Endometrial microvascular endothelial cells (primary cell): ENCODE measurements around the gene FGF14. TPM values are rescaled to one million over a fixed set of nuclear protein-coding genes. Genes with fewer than 3 reads are reported as not detected.

Experiments
- in situ Hi-C: cut with HindIII; loops from 2 replicates; pipeline ENCODE4 v1.10.0; 2017; ENCODE audit warnings: low sequenced_read_pairs, low pct_unique_long_range_greater_than_20kb; ENCODE audit errors: inconsistent ontology term
- total RNA-seq: library from RNA; depleted of rRNA; stranded (reverse); fragments of >200 nt; gene quantifications from one replicate; pipeline ENCODE4 v1.2.3, GENCODE V29; 2015; ENCODE audit errors: inconsistent ontology term

FGF14 gene
- total RNA-seq, 1 donor from 2014 or later: under 0.01 TPM

- in situ Hi-C loops: no loop called here
These were observed 83.6 kb downstream of the FGF14 start for GRCh38 chr13:102318233-102318632.

GRCh38 chr13:102317593-102317992 is 84.3 kb downstream of the FGF14 start:
- in situ Hi-C loops: no loop called here

GRCh38 chr13:102316732-102317131 is 85.1 kb downstream of the FGF14 start:
- in situ Hi-C loops: no loop called here

GRCh38 chr13:102312841-102313240 is 89.0 kb downstream of the FGF14 start:
- in situ Hi-C loops: no loop called here

GRCh38 chr13:102311901-102312300 is 89.9 kb downstream of the FGF14 start:
- in situ Hi-C loops: no loop called here

- in situ Hi-C loops: no loop called here
These were observed 90.4 kb downstream of the FGF14 start for GRCh38 chr13:102311419-102311796.

- in situ Hi-C loops: no loop called here
These were observed 91.0 kb downstream of the FGF14 start for GRCh38 chr13:102310691-102311418.

GRCh38 chr13:102309110-102309509 is 92.7 kb downstream of the FGF14 start:
- in situ Hi-C loops: no loop called here

GRCh38 chr13:102302534-102302933 is 99.3 kb downstream of the FGF14 start:
- in situ Hi-C loops: no loop called here

- in situ Hi-C loops: no loop called here
These were observed 101.5 kb downstream of the FGF14 start for GRCh38 chr13:102300379-102300778.

- in situ Hi-C loops: no loop called here
These were observed 102.5 kb downstream of the FGF14 start for GRCh38 chr13:102299366-102299765.

- in situ Hi-C loops: no loop called here
These were observed 103.8 kb downstream of the FGF14 start for GRCh38 chr13:102298051-102298450.

- in situ Hi-C loops: no loop called here
These were observed 106.4 kb downstream of the FGF14 start for GRCh38 chr13:102295316-102296048.

- in situ Hi-C loops: no loop called here
These were observed 107.3 kb downstream of the FGF14 start for GRCh38 chr13:102294407-102295018.

- in situ Hi-C loops: no loop called here
These were observed 108.1 kb downstream of the FGF14 start for GRCh38 chr13:102293723-102294122.

- in situ Hi-C loops: no loop called here
These were observed 110.1 kb downstream of the FGF14 start for GRCh38 chr13:102291587-102292218.

- in situ Hi-C loops: no loop called here
These were observed 112.2 kb downstream of the FGF14 start for GRCh38 chr13:102289606-102290005.

- in situ Hi-C loops: no loop called here
These were observed 115.5 kb downstream of the FGF14 start for GRCh38 chr13:102286326-102286725.

GRCh38 chr13:102280366-102280765 is 121.5 kb downstream of the FGF14 start:
- in situ Hi-C loops: no loop called here

GRCh38 chr13:102277286-102277685 is 124.6 kb downstream of the FGF14 start:
- in situ Hi-C loops: no loop called here
